Activated CD4-positive, alpha-beta memory T cell treated with anti-CD3 and anti-CD28 coated beads, Interleukin-2, amount 10 ng/mL, durations not matched to agents 7 days and 5 days (primary cell): ENCODE measurements around the gene CMTM6. TPM values are rescaled to one million over a fixed set of nuclear protein-coding genes. Genes with fewer than 3 reads are reported as not detected.
"Not testable (repeated sequence)": the region's sequence is repeated elsewhere in the genome, so short reads cannot be mapped to it uniquely, and the experiment has no call there.

Experiments
- CTCF ChIA-PET: fragments of 350-600 bp; sonication (Branson Sonifier 250); formaldehyde crosslinking; loops from one replicate; lab custom pipeline; 2021; ENCODE audit warnings: antibody characterized with exemption, inconsistent platforms; lab: Charles Lee
- POLR2A ChIA-PET: fragments of 350-600 bp; sonication (Branson Sonifier 250); formaldehyde crosslinking; loops from one replicate; lab custom pipeline; 2021; ENCODE audit warnings: antibody characterized with exemption; lab: Charles Lee
- DNase-seq: peaks from one replicate; pipeline ENCODE4 v3.0.0-alpha.2; 2020
- H3K27ac Mint-ChIP-seq: one replicate; pipeline ENCODE4 v1.8.0; 2021; ENCODE audit warnings: mild to moderate bottlenecking, mixed read lengths
- H3K27me3 Mint-ChIP-seq: one replicate; pipeline ENCODE4 v1.8.0; 2021; ENCODE audit warnings: mixed read lengths
- H3K36me3 Mint-ChIP-seq: one replicate; pipeline ENCODE4 v1.8.0; 2021; ENCODE audit warnings: low read depth, mixed read lengths
- H3K4me1 Mint-ChIP-seq: one replicate; pipeline ENCODE4 v1.8.0; 2021; ENCODE audit warnings: mixed read lengths
- H3K4me3 Mint-ChIP-seq: one replicate; pipeline ENCODE4 v1.8.0; 2021; ENCODE audit warnings: mild to moderate bottlenecking, mixed read lengths
- H3K9me3 Mint-ChIP-seq: one replicate; pipeline ENCODE4 v1.8.0; 2021; ENCODE audit warnings: mixed read lengths
- total RNA-seq, 2 experiments: library from RNA; stranded (reverse); gene quantifications; one replicate each; pipeline ENCODE4 v1.2.3, GENCODE V29; 2021

CMTM6 gene
- total RNA-seq, 2 experiments from 2014 or later, result 89.5 to 91.8 TPM

DNA sequence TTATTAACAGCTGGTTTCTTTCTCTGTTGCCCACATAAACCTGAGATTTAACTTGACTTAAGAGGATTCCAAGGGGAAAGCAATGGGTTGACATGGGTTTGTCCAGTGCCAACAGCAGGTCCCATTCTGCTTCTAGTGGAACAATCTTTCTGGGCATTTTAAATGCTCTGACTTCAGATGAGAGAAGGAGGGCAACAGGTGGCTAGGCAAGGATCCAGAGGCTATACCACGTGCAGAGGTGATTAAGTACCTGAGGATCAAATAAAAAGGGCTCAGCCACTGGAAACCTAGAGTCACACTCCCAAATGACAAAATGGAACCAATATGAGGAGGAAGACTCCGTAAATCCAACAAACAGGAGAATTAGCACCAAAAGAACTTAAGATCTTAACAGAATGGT is 28.5 kb downstream of the CMTM6 start:
- ChIA-PET POLR2A (no interaction called here), CTCF (interaction anchor here (1.3 kb wide), 1 partner anchor 100 kb away, joined by 3 read pairs; no protein-coding TSS in a partner anchor)
- Mint-ChIP-seq H3K27ac (no peak overlapping the region), H3K9me3 (no peaks in the 10 kb centered on the region), H3K4me3 (no peak overlapping the region), H3K27me3 (no peaks in the 10 kb centered on the region), H3K36me3 (peaks cover 67% of the 10 kb centered on the region), H3K4me1 (peaks cover 34% of the 10 kb centered on the region)
- no peak for DNase-seq

DNA sequence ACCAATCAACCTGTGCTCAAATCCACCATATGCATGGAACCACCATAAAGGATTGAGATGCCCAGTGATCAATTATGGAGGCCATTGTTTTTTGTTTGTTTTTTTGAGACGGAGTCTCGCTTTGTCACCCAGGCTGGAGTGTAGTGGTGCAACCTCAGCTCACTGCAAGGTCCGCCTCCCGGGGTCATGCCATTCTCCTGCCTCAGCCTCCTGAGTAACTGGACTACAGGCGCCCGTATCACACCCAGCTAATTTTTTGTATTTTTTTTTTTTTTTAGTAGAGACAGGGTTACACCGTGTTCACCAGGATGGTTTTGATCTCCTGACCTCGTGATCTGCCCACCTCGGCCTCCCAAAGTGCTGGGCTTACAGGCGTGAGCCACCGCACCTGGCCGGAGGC is 30.5 kb downstream of the CMTM6 start:
- CTCF ChIA-PET, H3K9me3 Mint-ChIP-seq, DNase-seq, H3K27me3 Mint-ChIP-seq, H3K4me3 Mint-ChIP-seq, H3K27ac Mint-ChIP-seq, POLR2A ChIA-PET: not testable (repeated sequence)
- Mint-ChIP-seq H3K4me1 (peaks cover 45% of the 10 kb centered on the region), H3K36me3 (peaks cover 59% of the 10 kb centered on the region)

DNA sequence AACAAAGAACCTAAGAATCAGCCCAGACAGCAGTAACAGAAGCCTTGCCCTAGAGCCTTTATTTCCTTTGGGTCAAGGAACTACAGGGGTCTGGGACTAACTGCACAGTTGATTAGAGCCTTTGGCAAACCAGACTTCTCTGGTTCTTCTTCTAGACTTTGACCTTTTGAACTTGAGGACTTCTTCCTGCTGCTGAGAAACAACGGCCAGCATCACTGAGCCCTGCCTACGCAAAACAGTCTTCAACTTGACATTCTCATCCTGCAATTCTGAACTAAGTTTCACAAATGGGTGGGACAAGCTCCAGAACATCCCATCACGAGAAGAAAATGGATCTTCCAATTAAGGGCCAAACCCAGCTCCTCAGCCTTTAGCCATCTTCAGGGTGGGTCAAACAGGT is 31.4 kb downstream of the CMTM6 start:
- H3K27ac Mint-ChIP-seq, result no peak overlapping the region
- H3K4me3 Mint-ChIP-seq, result no peak overlapping the region
- CTCF ChIA-PET, result interaction anchor here (0.6 to 5.2 kb wide), 3 partner anchors 10 to 97 kb away, joined by 3 to 97 read pairs (median 28); no protein-coding TSS in a partner anchor
- POLR2A ChIA-PET, result no interaction called here
- peaks cover 52% of the 10 kb centered on the region for H3K36me3 Mint-ChIP-seq
- DNase-seq, result no peak
- H3K4me1 Mint-ChIP-seq, result peaks cover 46% of the 10 kb centered on the region
- H3K9me3 Mint-ChIP-seq, result no peaks in the 10 kb centered on the region
- no peaks in the 10 kb centered on the region for H3K27me3 Mint-ChIP-seq

DNA sequence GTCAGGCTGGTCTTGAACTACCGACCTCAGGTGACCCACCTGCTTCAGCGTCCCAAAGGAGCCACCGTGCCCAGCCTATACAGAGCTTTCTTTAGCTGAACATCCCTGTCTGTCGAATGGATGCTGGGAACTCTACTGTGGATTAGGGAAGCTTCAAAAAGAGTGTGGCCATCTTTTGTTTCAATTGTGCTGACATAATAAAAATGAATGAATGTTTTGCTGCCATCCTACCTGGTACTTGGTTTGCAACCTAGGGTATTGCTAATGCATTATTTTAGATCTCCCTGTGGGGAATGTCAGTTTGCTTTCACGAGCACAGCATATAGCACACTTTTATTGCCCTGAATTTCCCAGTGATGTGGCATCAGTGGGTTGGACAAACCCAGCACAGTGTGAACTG is 32.3 kb downstream of the CMTM6 start:
- DNase-seq, result no peak
- Mint-ChIP-seq H3K4me1 (peaks cover 48% of the 10 kb centered on the region), H3K36me3 (peaks cover 56% of the 10 kb centered on the region), H3K9me3 (no peaks in the 10 kb centered on the region), H3K27me3 (no peaks in the 10 kb centered on the region), H3K4me3 (no peak overlapping the region), H3K27ac (no peak overlapping the region)
- ChIA-PET CTCF (interaction anchor here (0.8 to 5.2 kb wide), 10 partner anchors 11 to 174 kb away, joined by 3 to 97 read pairs (median 4); no protein-coding TSS in a partner anchor), POLR2A (interaction anchor here (0.9 to 1.7 kb wide), 8 partner anchors 10 to 174 kb away, joined by 3 to 10 read pairs (median 3); partner anchors contain the start of gene CMTM7)

DNA sequence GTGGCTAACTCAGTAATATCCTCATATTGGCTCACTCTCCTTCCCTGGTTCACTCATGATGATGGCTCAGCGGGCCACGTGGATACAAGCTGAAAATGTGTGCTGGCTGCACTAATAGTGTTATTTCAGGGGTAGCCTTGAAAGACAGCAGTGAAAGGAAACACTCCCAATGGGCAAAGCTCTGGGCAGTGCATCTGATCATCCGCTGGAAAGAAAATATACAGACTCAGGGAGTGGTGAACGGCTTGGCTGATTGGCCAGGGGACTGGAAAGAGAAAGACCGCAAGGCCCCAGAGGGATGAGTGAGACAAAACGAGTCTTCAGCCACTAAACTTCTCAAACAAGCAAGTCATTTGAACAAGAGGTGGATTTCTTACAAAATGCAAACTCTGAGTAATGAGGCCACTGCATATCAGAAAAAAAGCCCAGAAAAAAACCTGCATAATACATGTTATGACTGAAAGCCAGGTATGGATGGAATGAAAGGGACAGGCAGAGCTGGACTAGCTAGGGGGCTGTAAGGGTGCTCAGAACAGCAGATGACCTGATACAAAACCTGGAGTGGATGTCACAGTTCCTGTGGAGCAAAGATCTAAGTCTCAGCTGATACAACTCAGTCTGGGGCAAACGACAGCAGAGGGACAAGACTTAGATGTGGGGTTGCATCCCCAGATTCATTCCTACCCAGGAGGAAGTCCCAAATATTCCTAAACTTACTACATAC is 33.3 kb downstream of the CMTM6 start:
- POLR2A ChIA-PET, result interaction anchor here (0.9 to 1.7 kb wide), 6 partner anchors 9 to 173 kb away, joined by 3 to 10 read pairs (median 3); partner anchors contain the start of gene CMTM7
- Mint-ChIP-seq H3K9me3 (no peaks in the 10 kb centered on the region), H3K36me3 (peaks cover 51% of the 10 kb centered on the region), H3K27me3 (no peaks in the 10 kb centered on the region), H3K4me3 (no peak overlapping the region), H3K4me1 (peaks cover 48% of the 10 kb centered on the region), H3K27ac (peak overlapping the region; percentile 55)
- no peak for DNase-seq
- CTCF ChIA-PET, result interaction anchor here (0.8 to 5.2 kb wide), 17 partner anchors 9 to 171 kb away, joined by 3 to 97 read pairs (median 4); no protein-coding TSS in a partner anchor

DNA sequence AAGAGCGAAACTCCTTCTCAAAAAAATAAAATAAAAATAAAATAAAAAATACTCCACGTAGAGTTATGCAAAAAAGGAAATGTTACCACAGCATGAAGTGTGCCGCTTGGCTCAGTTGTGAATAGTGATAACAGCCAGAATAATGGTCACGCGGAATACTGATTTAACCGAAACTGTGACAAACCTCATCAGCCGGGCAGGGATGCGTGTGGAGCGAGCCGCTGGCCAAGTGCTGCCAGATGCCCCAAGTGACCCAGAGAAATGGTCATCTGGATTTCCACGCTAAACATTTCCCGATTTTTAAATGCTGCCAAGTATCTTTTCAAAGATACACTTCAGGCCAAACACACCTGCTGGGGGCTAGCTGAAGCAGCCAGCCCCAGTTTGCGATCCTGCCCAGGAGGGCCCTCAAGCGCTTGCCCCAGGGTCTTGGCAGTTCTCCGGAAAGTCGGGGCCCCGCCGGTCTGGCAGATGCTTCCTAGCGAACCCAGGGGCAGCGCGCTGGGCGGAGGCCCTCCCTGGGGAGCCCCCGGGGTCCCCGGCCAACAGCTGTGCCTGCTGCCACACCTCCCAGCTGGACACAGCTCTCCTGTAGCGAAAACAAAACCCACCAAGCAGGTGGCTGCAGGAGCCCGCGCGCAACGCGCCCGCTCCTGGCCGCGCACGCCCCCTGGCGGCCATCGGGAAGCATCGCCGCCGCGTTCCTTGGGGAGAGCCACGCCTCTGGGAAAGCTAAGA is 35.1 kb downstream of the CMTM6 start:
- peaks cover 43% of the 10 kb centered on the region for H3K4me1 Mint-ChIP-seq
- H3K27ac Mint-ChIP-seq, result no peak overlapping the region
- H3K36me3 Mint-ChIP-seq, result peaks cover 36% of the 10 kb centered on the region
- no peaks in the 10 kb centered on the region for H3K9me3 Mint-ChIP-seq
- DNase-seq, result peak; percentile 74
- no peaks in the 10 kb centered on the region for H3K27me3 Mint-ChIP-seq
- no peak overlapping the region for H3K4me3 Mint-ChIP-seq
- ChIA-PET CTCF (interaction anchor here (0.6 to 5.2 kb wide), 46 partner anchors 8 to 217 kb away, joined by 3 to 97 read pairs (median 6); partner anchors contain the start of genes CMTM6, CMTM7 and CNOT10), POLR2A (interaction anchor here (0.7 to 1.6 kb wide), 12 partner anchors 10 to 290 kb away, joined by 3 to 4 read pairs (median 3); partner anchors contain the start of gene CMTM7)

- not testable (repeated sequence) for H3K27ac Mint-ChIP-seq, H3K27me3 Mint-ChIP-seq, H3K9me3 Mint-ChIP-seq, DNase-seq, H3K4me3 Mint-ChIP-seq
- ChIA-PET CTCF (interaction anchor here (0.8 to 5.2 kb wide), 13 partner anchors 8 to 170 kb away, joined by 3 to 97 read pairs (median 12); no protein-coding TSS in a partner anchor), POLR2A (interaction anchor here (0.7 to 1.6 kb wide), 5 partner anchors 9 to 289 kb away, joined by 3 to 4 read pairs (median 3); partner anchors contain the start of gene CMTM7)
- H3K36me3 Mint-ChIP-seq, result peaks cover 29% of the 10 kb centered on the region
- peaks cover 41% of the 10 kb centered on the region for H3K4me1 Mint-ChIP-seq
Observed at GRCh38 chr3:32466808-32467207, 35.8 kb downstream of the CMTM6 start.

DNA sequence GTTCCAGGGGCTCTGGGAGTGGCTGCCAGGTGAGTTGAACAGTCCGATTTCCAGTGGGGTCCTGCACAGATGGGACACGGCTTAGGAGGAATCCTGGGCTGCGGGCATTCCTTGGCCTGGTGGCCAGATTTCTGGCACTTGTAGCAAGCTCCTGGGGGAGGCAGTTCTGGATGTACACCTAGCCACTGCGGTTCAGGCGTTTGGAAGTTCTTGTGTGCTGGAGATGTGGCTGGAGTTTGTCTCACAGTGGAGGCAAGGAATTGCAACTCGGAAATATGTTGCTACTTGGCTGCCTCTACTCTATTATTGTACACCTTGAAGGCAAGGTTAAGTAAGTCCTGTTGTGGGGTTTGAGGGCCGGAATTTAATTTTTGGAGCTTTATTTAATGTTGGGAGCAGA is 37.9 kb downstream of the CMTM6 start:
- H3K4me3 Mint-ChIP-seq, H3K27me3 Mint-ChIP-seq, H3K27ac Mint-ChIP-seq, POLR2A ChIA-PET, DNase-seq, H3K9me3 Mint-ChIP-seq: not testable (repeated sequence)
- Mint-ChIP-seq H3K36me3 (peaks cover 22% of the 10 kb centered on the region), H3K4me1 (peaks cover 21% of the 10 kb centered on the region)
- CTCF ChIA-PET, result interaction anchor here (1.6 kb wide), 1 partner anchor 90 kb away, joined by 4 read pairs; no protein-coding TSS in a partner anchor

DNA sequence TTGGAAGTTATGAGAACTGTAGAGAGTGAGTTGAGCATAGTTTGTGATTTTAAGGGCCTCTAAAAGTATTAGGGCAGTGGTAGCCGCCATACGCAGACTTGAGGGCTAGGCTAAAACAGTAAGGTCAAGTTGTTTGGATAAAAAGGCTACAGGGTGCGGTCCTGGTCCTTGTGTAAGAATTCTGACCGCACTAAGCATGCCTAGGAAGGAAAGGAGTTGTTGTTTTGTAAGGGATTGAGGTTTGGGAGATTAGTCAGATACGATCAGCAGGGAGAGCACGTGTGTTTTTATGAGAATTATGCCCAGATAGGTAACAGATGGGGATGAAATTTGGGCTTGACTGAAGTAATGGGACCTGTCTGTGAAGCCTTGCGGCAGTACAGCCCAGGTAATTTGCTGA is 39.2 kb downstream of the CMTM6 start:
- H3K4me1 Mint-ChIP-seq, H3K9me3 Mint-ChIP-seq, H3K27me3 Mint-ChIP-seq, DNase-seq, H3K27ac Mint-ChIP-seq, H3K4me3 Mint-ChIP-seq: not testable (repeated sequence)
- ChIA-PET CTCF (interaction anchor here (1.4 kb wide), 1 partner anchor 88 kb away, joined by 5 read pairs; no protein-coding TSS in a partner anchor), POLR2A (interaction anchor here (1.4 kb wide), 1 partner anchor 72 kb away, joined by 5 read pairs; the partner anchor contains the start of gene CMTM7)
- H3K36me3 Mint-ChIP-seq, result peaks cover 12% of the 10 kb centered on the region

DNA sequence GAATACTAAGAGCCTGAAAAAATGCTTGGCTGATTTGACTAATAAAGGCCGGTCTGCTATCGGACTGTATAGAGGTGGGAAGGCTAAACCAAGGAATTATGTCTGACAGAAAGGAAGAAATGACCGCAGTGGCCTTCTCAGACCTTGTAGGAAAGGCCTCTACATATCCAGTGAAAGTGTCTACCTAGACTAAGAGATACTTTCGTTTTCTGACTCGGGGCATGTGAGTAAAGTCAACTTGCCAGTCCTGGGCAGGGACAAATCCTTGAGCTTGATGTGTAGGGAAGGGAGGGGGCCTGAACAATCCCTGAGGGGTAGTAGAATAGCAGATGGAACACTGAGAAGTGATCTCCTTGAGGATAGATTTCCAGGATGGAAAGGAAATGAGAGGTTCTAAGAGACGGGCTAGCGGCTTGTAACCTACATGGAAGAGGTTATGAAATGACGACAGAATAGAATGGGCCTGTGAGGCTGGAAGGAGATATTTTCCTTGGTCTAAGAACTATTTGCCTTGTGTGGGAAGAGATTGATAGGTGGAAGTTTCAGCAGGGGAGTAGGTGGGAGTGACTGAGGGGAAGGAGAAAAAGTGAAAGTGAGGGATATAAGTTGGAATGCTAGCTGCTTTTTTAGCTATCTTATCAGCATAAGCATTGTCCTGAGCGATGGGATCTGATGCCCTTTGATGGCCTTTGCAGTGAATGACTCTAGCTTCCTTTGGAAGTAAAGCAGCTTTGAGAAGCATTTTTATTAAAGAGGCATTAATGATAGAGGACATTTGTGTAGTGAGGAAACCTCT is 40.3 kb downstream of the CMTM6 start:
- POLR2A ChIA-PET, result interaction anchor here (1.1 to 1.8 kb wide), 5 partner anchors 29 to 71 kb away, joined by 4 to 10 read pairs (median 5); partner anchors contain the start of gene CMTM7
- not testable (repeated sequence) for H3K27me3 Mint-ChIP-seq

GRCh38 chr3:32460817-32461496 is 41.7 kb downstream of the CMTM6 start:
- peaks cover 24% of the 10 kb centered on the region for H3K4me1 Mint-ChIP-seq
- H3K36me3 Mint-ChIP-seq, result peaks cover 18% of the 10 kb centered on the region
- CTCF ChIA-PET, result interaction anchor here (1.2 to 1.7 kb wide), 5 partner anchors 8 to 163 kb away, joined by 3 to 7 read pairs (median 4); no protein-coding TSS in a partner anchor
- peak overlapping the region; percentile 69 for H3K4me3 Mint-ChIP-seq
- not testable (repeated sequence) for DNase-seq, H3K9me3 Mint-ChIP-seq, H3K27me3 Mint-ChIP-seq
- POLR2A ChIA-PET, result interaction anchor here (0.7 to 2.5 kb wide), 14 partner anchors 9 to 85 kb away, joined by 3 to 16 read pairs (median 4); partner anchors contain the start of gene CMTM7
- peak overlapping the region; percentile 96 for H3K27ac Mint-ChIP-seq

More for the DNA sequence above, 40.3 kb downstream of the CMTM6 start:
- Mint-ChIP-seq H3K36me3 (peaks cover 17% of the 10 kb centered on the region), H3K4me1 (peaks cover 14% of the 10 kb centered on the region)
- H3K9me3 Mint-ChIP-seq, H3K27ac Mint-ChIP-seq, DNase-seq, H3K4me3 Mint-ChIP-seq: not testable (repeated sequence)
- CTCF ChIA-PET, result interaction anchor here (1.4 kb wide), 1 partner anchor 87 kb away, joined by 5 read pairs; no protein-coding TSS in a partner anchor
